SU-DHL-6 (cell line): ENCODE results near the gene PHPT1.

Experiments used
- H2AFZ ChIP-seq: fragments of 200-600 bp; sonication (generic); 2 replicates; pipeline ENCODE4 v1.6.1; 2014; ENCODE audit warnings: low read depth, mild to moderate bottlenecking, moderate library complexity, mixed read lengths, antibody characterized with exemption, low read length; ENCODE audit not compliant: severe bottlenecking
- H3F3A ChIP-seq: fragments of 200-600 bp; shearing (Covaris generic); 2 replicates; pipeline ENCODE4 v1.6.0; 2016; ENCODE audit warnings: antibody characterized with exemption, mild to moderate bottlenecking; ENCODE audit not compliant: insufficient read depth
- H3K27ac ChIP-seq: fragments of 200-600 bp; sonication (generic); 2 replicates; pipeline ENCODE4 v1.5.1; 2016; ENCODE audit warnings: low read depth, mild to moderate bottlenecking, low read length, moderate library complexity, mixed read lengths
- H3K27me3 ChIP-seq: fragments of 200-600 bp; sonication (generic), shearing (Covaris generic); 2 replicates; pipeline ENCODE4 v1.6.0; 2014; ENCODE audit warnings: mild to moderate bottlenecking, low read length
- H3K36me3 ChIP-seq: fragments of 200-600 bp; sonication (generic); 2 replicates; pipeline ENCODE4 v1.6.1; 2014; ENCODE audit warnings: mild to moderate bottlenecking, low read length, mixed read lengths
- H3K4me2 ChIP-seq: fragments of 300-600, 200-600 bp; shearing (Covaris generic), sonication (generic); 2 replicates; pipeline ENCODE4 v1.6.0; 2014; ENCODE audit warnings: low read length, low read depth, mild to moderate bottlenecking; ENCODE audit not compliant: poor library complexity, severe bottlenecking
- H3K4me3 ChIP-seq: fragments of 200-600 bp; sonication (generic); 2 replicates; pipeline ENCODE4 v1.5.1; 2014; ENCODE audit warnings: antibody characterized with exemption, low read length, mild to moderate bottlenecking, mixed read lengths; ENCODE audit not compliant: insufficient read depth, poor library complexity, severe bottlenecking
- H3K79me2 ChIP-seq: fragments of 200-600 bp; sonication (generic); 2 replicates; pipeline ENCODE4 v1.6.1; 2014; ENCODE audit warnings: mild to moderate bottlenecking, low read length, moderate library complexity; ENCODE audit not compliant: insufficient read depth
- H3K9ac ChIP-seq: fragments of 200-600 bp; sonication (generic); 2 replicates; pipeline ENCODE4 v1.7.0; 2014; ENCODE audit warnings: mild to moderate bottlenecking, low read length
- H3K9me2 ChIP-seq: fragments of 200-600 bp; sonication (generic); replicated peaks from 2 replicates; pipeline ENCODE4 v1.6.1; 2014; ENCODE audit warnings: low read length; ENCODE audit not compliant: insufficient read depth
- H3K9me3 ChIP-seq: fragments of 200-600 bp; sonication (generic); 2 replicates; pipeline ENCODE4 v1.6.1; 2014; ENCODE audit warnings: low read length, mixed read lengths; ENCODE audit not compliant: insufficient read depth
- H4K20me1 ChIP-seq: fragments of 200-600 bp; sonication (generic); 2 replicates; pipeline ENCODE4 v1.6.1; 2014; ENCODE audit warnings: low read depth, mild to moderate bottlenecking, antibody characterized with exemption, low read length, moderate library complexity, mixed read lengths
- EZH2phosphoT487 ChIP-seq: fragments of 200-600 bp; sonication (generic), shearing (Covaris generic); conservative IDR thresholded peaks from 2 replicates; pipeline ENCODE4 v1.6.1; 2018; ENCODE audit warnings: mild to moderate bottlenecking, antibody characterized with exemption, low read length, moderate library complexity, mixed read lengths
- TF ChIP-seq, protein P1 (sequence below): fragments of 200-600 bp; sonication (generic); IDR thresholded peaks from one replicate; pipeline ENCODE4 v1.5.1; 2017; ENCODE audit warnings: antibody characterized with exemption, mild to moderate bottlenecking, low read length, moderate library complexity; ENCODE audit not compliant: insufficient read depth, poor library complexity, severe bottlenecking

PHPT1 gene

DNA sequence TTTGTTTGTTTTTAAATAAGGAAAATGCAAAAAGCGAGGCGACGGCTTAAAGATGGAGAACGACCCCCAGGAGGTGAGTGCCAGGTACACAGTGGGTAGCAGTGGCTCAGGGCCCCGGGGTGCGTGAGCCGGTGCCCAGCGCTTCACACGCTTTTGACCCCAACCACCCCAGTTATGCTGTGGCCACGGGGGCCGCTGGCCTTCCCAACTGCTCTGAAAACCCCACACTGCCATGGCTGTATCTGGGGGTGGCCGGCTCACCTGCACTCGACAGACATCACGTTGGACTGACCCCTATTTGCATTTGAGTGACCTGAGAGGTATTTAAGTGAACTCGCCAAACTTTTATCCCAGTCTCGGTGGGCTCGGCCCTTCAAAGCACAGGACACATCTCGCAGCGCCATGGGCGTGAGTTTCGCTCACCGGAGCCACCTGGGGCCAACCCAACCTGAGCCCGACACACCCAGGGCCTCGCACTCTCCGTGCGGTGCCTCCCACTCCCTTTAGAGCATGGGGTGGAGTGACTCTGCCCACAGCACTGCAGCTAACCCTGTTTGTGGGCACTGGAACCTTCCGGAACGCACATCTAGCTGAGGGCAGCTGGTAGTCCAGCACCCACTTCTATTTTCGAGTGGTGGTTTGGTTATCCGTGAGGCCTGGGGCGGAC is 20.6 kb upstream of the PHPT1 start:
- Histone ChIP-seq H3K4me2 (no peak overlapping the region), H3K27ac (no peak overlapping the region), H3K4me3 (no peak overlapping the region), H4K20me1 (no peaks in the 10 kb centered on the region), H3K9me3 (no peaks in the 10 kb centered on the region), H2AFZ (no peak overlapping the region), H3K27me3 (no peaks in the 10 kb centered on the region), H3K79me2 (no peaks in the 10 kb centered on the region), H3F3A (no peaks in the 10 kb centered on the region), H3K9ac (no peak overlapping the region), H3K36me3 (no peaks in the 10 kb centered on the region), H3K9me2 (no peaks in the 10 kb centered on the region)
- TF ChIP-seq EZH2phosphoT487 = no peak
- TF ChIP-seq, protein P1, sequence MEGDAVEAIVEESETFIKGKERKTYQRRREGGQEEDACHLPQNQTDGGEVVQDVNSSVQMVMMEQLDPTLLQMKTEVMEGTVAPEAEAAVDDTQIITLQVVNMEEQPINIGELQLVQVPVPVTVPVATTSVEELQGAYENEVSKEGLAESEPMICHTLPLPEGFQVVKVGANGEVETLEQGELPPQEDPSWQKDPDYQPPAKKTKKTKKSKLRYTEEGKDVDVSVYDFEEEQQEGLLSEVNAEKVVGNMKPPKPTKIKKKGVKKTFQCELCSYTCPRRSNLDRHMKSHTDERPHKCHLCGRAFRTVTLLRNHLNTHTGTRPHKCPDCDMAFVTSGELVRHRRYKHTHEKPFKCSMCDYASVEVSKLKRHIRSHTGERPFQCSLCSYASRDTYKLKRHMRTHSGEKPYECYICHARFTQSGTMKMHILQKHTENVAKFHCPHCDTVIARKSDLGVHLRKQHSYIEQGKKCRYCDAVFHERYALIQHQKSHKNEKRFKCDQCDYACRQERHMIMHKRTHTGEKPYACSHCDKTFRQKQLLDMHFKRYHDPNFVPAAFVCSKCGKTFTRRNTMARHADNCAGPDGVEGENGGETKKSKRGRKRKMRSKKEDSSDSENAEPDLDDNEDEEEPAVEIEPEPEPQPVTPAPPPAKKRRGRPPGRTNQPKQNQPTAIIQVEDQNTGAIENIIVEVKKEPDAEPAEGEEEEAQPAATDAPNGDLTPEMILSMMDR = no peak

DNA sequence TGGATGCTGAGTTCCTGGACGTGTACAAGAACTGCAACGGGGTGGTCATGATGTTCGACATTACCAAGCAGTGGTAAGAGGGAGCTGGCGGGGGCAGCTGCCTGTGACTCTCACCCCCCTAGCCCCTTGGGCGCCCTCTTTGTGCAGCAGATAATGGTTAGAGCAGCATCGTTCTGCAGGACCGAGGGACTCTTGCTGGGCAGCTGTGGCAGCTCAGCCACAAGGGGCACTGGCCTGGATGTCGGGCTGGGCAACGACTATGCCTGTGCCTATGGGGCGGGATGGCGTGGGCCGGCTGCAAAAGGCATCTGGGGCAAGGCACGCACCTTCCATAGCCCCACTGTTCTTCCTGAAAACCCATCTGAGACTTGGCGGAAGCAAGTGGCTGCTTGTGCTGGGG is 19.8 kb upstream of the PHPT1 start:
- Histone ChIP-seq H3K9me3 (no peaks in the 10 kb centered on the region), H3F3A (no peaks in the 10 kb centered on the region), H3K27ac (no peak overlapping the region), H3K36me3 (no peaks in the 10 kb centered on the region), H3K4me2 (no peak overlapping the region), H3K4me3 (no peak overlapping the region), H3K79me2 (no peaks in the 10 kb centered on the region), H3K9me2 (no peaks in the 10 kb centered on the region), H3K27me3 (no peaks in the 10 kb centered on the region), H3K9ac (no peak overlapping the region), H4K20me1 (no peaks in the 10 kb centered on the region), H2AFZ (no peak overlapping the region)
- TF ChIP-seq EZH2phosphoT487 = no peak
- TF ChIP-seq, protein P1 = no peak

DNA sequence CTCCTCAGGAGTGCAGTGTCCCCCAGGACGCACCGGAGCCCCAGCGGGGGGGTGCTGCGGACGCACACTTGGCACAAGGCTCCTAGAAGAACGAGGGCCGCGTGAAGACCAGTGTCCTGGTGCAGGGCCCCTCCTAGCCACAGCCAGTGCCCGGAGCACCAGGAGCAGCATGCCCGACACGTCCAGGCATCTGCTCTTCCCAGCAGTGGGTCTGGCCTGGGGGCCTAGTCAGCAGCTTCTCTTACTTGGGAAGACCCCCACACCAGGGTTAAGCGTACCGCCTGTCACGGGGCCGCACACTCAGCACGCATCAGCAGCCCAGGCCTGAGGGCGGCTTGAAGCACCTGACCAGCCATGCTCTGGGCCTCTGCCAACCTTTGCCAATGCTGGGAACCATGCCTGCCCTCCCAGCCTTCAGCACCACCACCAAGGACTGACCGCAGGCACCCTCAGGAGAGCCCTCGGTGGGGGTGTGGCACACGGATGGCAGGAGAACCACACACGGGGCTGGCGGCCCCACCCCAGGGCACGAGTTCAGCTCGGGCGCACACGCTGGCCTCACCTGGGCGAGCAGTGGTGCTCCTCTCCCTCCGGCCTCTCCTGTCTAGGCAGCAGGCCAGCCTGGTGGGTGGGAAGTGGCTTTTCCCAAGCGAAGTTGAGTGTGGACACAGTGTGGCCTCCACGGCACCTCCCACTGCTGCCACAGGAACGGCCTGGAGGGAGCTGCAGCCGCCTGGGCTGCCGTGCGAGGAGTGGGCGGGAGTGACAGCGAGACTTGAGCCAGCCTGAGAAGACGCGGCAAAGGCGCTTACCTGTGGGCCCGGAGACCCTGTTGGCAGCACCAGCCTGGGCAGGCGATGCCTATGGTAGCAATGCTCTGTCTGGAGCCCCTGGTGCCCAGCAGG is 19.0 kb upstream of the PHPT1 start:
- Histone ChIP-seq H4K20me1 (no peaks in the 10 kb centered on the region), H3K9ac (no peak overlapping the region), H2AFZ (no peak overlapping the region), H3F3A (no peaks in the 10 kb centered on the region), H3K27me3 (no peaks in the 10 kb centered on the region), H3K4me3 (no peak overlapping the region), H3K9me2 (no peaks in the 10 kb centered on the region), H3K36me3 (no peaks in the 10 kb centered on the region), H3K27ac (no peak overlapping the region), H3K79me2 (no peaks in the 10 kb centered on the region), H3K9me3 (no peaks in the 10 kb centered on the region), H3K4me2 (no peak overlapping the region)
- TF ChIP-seq, protein P1 = no peak
- no peak for TF ChIP-seq EZH2phosphoT487
